Activated CD4-positive, alpha-beta memory T cell treated with anti-CD3 and anti-CD28 coated beads, Interleukin-2, amount 10 ng/mL, durations not matched to agents 7 days and 5 days (primary cell): Measurements from ENCODE around the gene PDCD5. TPM values are rescaled to one million over a fixed set of nuclear protein-coding genes. Genes with fewer than 3 reads are reported as not detected.

Source experiments
- CTCF ChIA-PET: fragments of 350-600 bp; sonication (Branson Sonifier 250); formaldehyde crosslinking; loops from one replicate; lab custom pipeline; 2021; ENCODE audit warnings: antibody characterized with exemption, inconsistent platforms; lab: Charles Lee
- POLR2A ChIA-PET: fragments of 350-600 bp; sonication (Branson Sonifier 250); formaldehyde crosslinking; loops from one replicate; lab custom pipeline; 2021; ENCODE audit warnings: antibody characterized with exemption; lab: Charles Lee
- DNase-seq: peaks from one replicate; pipeline ENCODE4 v3.0.0-alpha.2; 2020
- H3K27ac Mint-ChIP-seq: one replicate; pipeline ENCODE4 v1.8.0; 2021; ENCODE audit warnings: mild to moderate bottlenecking, mixed read lengths
- H3K27me3 Mint-ChIP-seq: one replicate; pipeline ENCODE4 v1.8.0; 2021; ENCODE audit warnings: mixed read lengths
- H3K36me3 Mint-ChIP-seq: one replicate; pipeline ENCODE4 v1.8.0; 2021; ENCODE audit warnings: low read depth, mixed read lengths
- H3K4me1 Mint-ChIP-seq: one replicate; pipeline ENCODE4 v1.8.0; 2021; ENCODE audit warnings: mixed read lengths
- H3K4me3 Mint-ChIP-seq: one replicate; pipeline ENCODE4 v1.8.0; 2021; ENCODE audit warnings: mild to moderate bottlenecking, mixed read lengths
- H3K9me3 Mint-ChIP-seq: one replicate; pipeline ENCODE4 v1.8.0; 2021; ENCODE audit warnings: mixed read lengths
- total RNA-seq, 2 experiments: library from RNA; stranded (reverse); gene quantifications; one replicate each; pipeline ENCODE4 v1.2.3, GENCODE V29; 2021

The PDCD5 gene
- total RNA-seq, 2 experiments from 2014 or later: 121 to 129 TPM

DNA sequence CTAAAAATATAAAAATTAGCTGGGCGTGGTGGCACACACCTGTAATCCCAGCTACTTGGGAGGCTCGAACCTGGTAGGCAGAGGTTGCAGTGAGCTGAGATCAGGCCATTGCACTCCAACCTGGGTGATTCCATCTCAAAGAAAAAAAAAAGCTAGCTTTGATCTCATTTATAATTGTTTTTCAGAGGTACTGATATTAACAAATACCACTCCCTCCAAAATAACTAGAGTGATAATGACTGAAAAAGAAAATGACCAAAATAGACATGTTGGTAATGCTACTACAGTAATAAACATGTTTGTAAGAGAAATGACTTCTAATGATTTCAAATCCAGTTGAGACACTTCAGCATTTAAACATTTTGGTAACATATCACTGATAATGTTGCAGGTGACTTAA lies 13.0 kb downstream of the PDCD5 start:
- ChIA-PET CTCF (no interaction called here), POLR2A (no interaction called here)
- Mint-ChIP-seq H3K27me3 (no peaks in the 10 kb centered on the region), H3K4me3 (no peak overlapping the region), H3K27ac (no peak overlapping the region), H3K9me3 (no peaks in the 10 kb centered on the region), H3K36me3 (peaks cover 63% of the 10 kb centered on the region), H3K4me1 (peaks cover 2% of the 10 kb centered on the region)
- DNase-seq: no peak

DNA sequence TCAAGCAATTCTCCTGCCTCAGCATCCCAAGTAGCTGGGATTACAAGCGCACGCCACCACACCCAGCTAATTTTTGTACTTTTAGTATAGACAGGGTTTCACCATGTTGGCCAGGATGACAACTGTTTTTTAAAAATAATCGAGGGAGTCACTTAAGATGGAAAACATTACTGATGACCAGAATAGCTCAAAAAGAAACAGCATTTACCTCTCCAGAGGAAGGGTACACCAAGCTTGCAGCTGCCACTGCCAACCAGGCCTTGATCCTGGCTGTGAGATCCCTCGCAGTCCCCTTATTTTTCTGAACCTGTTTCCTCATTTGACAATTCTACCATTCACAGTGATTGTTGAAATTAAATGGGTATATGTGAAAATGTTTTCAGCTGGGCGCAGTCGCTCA lies 14.5 kb downstream of the PDCD5 start:
- H3K36me3 Mint-ChIP-seq: peaks cover 64% of the 10 kb centered on the region
- no peak for DNase-seq
- no peak overlapping the region for H3K4me3 Mint-ChIP-seq
- H3K27ac Mint-ChIP-seq: no peak overlapping the region
- peaks cover 8% of the 10 kb centered on the region for H3K4me1 Mint-ChIP-seq
- CTCF ChIA-PET: no interaction called here
- H3K9me3 Mint-ChIP-seq: no peaks in the 10 kb centered on the region
- H3K27me3 Mint-ChIP-seq: no peaks in the 10 kb centered on the region
- POLR2A ChIA-PET: interaction anchor here (1.5 kb wide), 1 partner anchor 96 kb away, joined by 3 read pairs; no protein-coding TSS in a partner anchor

DNA sequence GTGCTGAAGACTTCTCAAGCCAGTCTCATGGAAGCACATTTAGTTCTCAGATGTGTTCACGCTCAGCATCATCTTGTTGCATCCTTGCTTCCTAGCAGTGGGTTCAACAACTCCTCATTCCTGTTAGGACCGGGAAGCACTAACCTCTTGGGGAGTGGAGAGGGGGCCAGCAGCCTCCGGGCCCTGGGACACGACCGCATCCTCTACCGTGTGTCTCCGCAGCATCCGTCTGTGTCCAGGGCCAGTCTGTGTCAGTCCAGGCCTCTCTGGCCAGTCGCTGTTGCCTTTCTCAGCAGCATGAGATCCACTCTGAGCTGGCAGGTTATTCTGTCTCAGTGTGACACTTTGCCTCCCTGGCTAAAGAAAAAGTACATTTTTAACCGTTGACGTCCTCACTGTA lies 17.0 kb downstream of the PDCD5 start:
- H3K27me3 Mint-ChIP-seq: no peaks in the 10 kb centered on the region
- H3K9me3 Mint-ChIP-seq: no peaks in the 10 kb centered on the region
- ChIA-PET POLR2A (no interaction called here), CTCF (no interaction called here)
- no peak overlapping the region for H3K27ac Mint-ChIP-seq
- H3K36me3 Mint-ChIP-seq: peaks cover 54% of the 10 kb centered on the region
- H3K4me3 Mint-ChIP-seq: no peak overlapping the region
- DNase-seq: no peak
- peaks cover 8% of the 10 kb centered on the region for H3K4me1 Mint-ChIP-seq

DNA sequence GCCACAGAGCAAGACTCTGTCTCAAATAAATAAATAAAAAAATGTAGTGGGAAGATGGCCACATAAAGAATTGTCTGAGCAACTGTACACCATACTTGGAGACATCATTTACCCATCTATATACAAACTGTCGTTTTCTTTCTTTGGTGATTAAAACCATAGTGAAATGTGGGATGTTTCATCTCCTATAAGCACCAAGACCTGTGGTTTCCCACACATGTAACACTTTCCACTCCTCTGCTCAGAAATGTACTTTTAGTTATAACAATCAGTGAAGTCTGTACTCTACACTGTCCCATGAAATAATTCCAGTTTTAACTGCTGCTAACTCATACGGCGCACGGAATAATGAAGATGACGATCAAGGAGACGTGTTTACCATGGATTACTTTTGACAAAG lies 18.3 kb downstream of the PDCD5 start:
- ChIA-PET POLR2A (interaction anchor here (1.1 kb wide), 1 partner anchor 92 kb away, joined by 3 read pairs; the partner anchor contains the start of gene NUDT19), CTCF (interaction anchor here (0.6 to 1.0 kb wide), 4 partner anchors 8 to 676 kb away, joined by 3 to 4 read pairs (median 4); no protein-coding TSS in a partner anchor)
- Mint-ChIP-seq H3K4me1 (peaks cover 8% of the 10 kb centered on the region), H3K4me3 (no peak overlapping the region), H3K36me3 (peaks cover 49% of the 10 kb centered on the region), H3K27ac (no peak overlapping the region), H3K27me3 (no peaks in the 10 kb centered on the region), H3K9me3 (no peaks in the 10 kb centered on the region)
- DNase-seq: no peak

DNA sequence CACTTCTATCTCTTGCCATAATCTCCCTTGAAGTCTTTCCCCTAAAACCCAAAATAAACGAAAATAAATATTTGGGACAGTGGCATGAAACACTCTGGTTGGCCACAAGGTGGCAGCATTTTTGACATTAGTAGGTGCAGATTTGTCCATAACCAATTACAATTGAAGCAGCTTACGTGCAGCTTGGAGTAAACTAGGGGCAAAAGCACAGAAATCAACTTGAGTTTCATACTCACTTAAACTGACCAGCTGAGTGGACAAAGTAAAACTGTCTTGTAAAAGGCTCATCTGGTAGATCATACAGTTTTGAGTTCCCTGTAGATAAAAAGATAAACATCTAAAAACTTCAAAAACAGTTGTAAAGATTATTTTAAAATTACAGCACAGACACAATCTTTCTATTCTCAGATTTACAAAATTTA lies 18.8 kb downstream of the PDCD5 start:
- Mint-ChIP-seq H3K4me1 (peaks cover 8% of the 10 kb centered on the region), H3K27ac (no peak overlapping the region), H3K36me3 (peaks cover 47% of the 10 kb centered on the region), H3K9me3 (no peaks in the 10 kb centered on the region), H3K4me3 (no peak overlapping the region), H3K27me3 (no peaks in the 10 kb centered on the region)
- ChIA-PET CTCF (interaction anchor here (0.7 to 1.0 kb wide), 7 partner anchors 13 to 676 kb away, joined by 3 to 4 read pairs (median 4); partner anchors contain the start of gene ANKRD27), POLR2A (interaction anchor here (0.9 to 1.1 kb wide), 2 partner anchors 48 to 92 kb away, joined by 3 read pairs; partner anchors contain the start of gene NUDT19)
- peak; percentile 44 for DNase-seq

DNA sequence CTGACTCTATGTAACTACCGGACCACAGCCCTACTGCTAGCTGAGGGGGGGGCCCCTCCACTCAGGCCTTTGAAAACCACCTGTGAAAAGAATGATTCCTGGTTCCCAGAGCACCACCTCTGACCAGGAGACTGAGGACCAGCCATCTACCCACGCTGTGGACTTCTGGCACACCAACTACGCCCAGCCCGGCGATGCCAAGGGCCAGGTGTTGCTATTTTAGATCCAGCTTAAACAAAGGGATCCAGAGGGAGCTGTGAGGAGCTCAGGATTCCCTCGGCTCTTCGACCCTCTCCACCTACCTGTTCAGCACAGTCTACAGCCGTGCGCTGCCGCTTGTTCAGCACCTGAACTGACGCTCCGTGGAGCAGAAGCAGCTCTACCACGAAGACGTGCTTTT lies 23.0 kb downstream of the PDCD5 start:
- ChIA-PET POLR2A (no interaction called here), CTCF (no interaction called here)
- Mint-ChIP-seq H3K4me1 (peaks cover 6% of the 10 kb centered on the region), H3K4me3 (no peak overlapping the region), H3K36me3 (peaks cover 27% of the 10 kb centered on the region), H3K9me3 (no peaks in the 10 kb centered on the region), H3K27me3 (no peaks in the 10 kb centered on the region), H3K27ac (no peak overlapping the region)
- DNase-seq: no peak

DNA sequence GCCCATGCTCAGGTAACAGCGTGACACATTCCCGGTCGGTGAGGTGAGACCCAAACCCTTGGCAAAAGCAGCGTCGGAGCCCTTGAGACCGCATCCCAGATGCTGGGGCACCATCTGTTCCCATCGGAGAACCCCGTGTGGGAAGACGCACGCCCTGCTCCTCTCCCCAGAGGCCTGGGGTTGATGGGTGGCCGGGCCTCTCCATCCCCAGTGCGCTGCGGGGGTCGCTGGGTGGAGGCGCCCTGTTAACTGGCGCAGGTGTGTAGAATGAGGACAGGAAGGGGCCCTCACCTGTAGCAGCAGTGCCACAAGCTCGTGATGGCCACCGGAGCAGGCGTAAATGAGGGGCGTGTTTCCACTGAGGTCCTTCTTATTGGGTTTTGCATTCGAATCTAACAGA lies 24.6 kb downstream of the PDCD5 start:
- no peak overlapping the region for H3K4me3 Mint-ChIP-seq
- H3K4me1 Mint-ChIP-seq: no peaks in the 10 kb centered on the region
- no peaks in the 10 kb centered on the region for H3K27me3 Mint-ChIP-seq
- H3K27ac Mint-ChIP-seq: no peak overlapping the region
- CTCF ChIA-PET: no interaction called here
- peaks cover 24% of the 10 kb centered on the region for H3K36me3 Mint-ChIP-seq
- no peaks in the 10 kb centered on the region for H3K9me3 Mint-ChIP-seq
- DNase-seq: no peak
- POLR2A ChIA-PET: no interaction called here

DNA sequence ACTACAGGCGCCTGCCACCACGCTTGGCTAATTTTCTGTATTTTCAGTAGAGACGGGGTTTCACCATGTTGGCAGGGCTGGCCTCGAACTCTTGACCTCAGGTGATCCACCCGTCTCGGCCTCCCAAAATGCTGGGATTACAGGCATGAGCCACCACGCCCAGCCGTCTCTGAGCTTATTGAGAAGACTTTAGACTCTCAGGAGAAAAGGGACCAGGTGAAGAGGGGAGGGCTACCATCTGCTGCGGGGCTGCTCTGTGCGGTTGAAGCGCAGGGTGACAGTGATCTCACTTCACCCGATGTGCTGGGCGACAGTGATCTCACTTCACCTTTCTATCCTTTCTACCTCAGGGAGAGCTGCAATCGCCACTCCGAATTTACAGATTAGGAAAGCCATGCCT lies 25.3 kb downstream of the PDCD5 start:
- Mint-ChIP-seq H3K27me3 (no peaks in the 10 kb centered on the region), H3K36me3 (peaks cover 24% of the 10 kb centered on the region), H3K9me3 (no peaks in the 10 kb centered on the region), H3K27ac (no peak overlapping the region), H3K4me3 (no peak overlapping the region), H3K4me1 (no peaks in the 10 kb centered on the region)
- DNase-seq: no peak
- POLR2A ChIA-PET: no interaction called here
- CTCF ChIA-PET: interaction anchor here (0.6 kb wide), 2 partner anchors 332 to 485 kb away, joined by 3 to 4 read pairs; no protein-coding TSS in a partner anchor

DNA sequence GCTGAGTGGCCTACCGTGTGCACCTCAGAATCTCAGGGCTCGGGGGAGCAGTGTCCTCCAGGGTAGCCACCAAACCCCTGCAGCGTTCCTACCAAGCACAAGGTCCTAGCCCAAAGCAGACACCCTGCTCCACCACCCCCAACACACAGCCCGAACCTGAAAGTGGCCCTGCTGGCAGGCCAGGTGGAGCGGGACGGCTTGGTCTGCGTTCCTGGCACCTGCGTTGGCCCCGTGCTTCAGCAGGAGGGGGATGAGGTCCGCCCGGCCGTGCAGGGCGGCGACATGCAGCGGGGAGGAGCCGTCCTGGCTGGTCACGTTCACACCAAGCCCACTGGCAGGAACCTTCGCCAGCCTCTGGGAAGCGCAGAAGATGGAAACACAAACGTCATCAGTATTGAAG lies 26.5 kb downstream of the PDCD5 start:
- no peaks in the 10 kb centered on the region for H3K27me3 Mint-ChIP-seq
- H3K4me3 Mint-ChIP-seq: no peak overlapping the region
- ChIA-PET POLR2A (no interaction called here), CTCF (interaction anchor here (0.7 kb wide), 1 partner anchor 9 kb away, joined by 4 read pairs; no protein-coding TSS in a partner anchor)
- peaks cover 21% of the 10 kb centered on the region for H3K36me3 Mint-ChIP-seq
- H3K27ac Mint-ChIP-seq: no peak overlapping the region
- no peaks in the 10 kb centered on the region for H3K4me1 Mint-ChIP-seq
- DNase-seq: no peak
- H3K9me3 Mint-ChIP-seq: no peaks in the 10 kb centered on the region

DNA sequence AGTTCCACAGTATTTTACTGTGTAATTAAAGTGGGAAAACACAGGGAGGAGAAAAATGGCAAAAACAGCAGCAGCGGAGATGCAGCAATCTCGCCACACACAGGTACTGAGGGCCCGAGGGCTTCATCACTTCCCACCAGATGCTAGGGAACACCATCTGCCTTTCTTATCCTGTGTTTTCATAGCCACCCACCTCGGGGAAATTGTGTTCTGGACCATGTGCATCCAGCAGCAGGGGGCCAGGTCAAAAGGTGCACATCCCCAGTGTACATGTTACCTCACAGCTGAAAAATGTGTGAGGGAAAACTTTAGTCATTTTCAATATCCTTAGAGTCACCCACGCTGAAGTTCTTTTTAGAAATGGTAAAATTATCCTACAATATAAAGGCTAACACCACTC lies 30.2 kb downstream of the PDCD5 start:
- POLR2A ChIA-PET: no interaction called here
- DNase-seq: no peak
- CTCF ChIA-PET: no interaction called here
- H3K27ac Mint-ChIP-seq: no peak overlapping the region
- H3K4me1 Mint-ChIP-seq: no peaks in the 10 kb centered on the region
- no peak overlapping the region for H3K4me3 Mint-ChIP-seq
- no peaks in the 10 kb centered on the region for H3K9me3 Mint-ChIP-seq
- H3K36me3 Mint-ChIP-seq: peaks cover 28% of the 10 kb centered on the region
- no peaks in the 10 kb centered on the region for H3K27me3 Mint-ChIP-seq

DNA sequence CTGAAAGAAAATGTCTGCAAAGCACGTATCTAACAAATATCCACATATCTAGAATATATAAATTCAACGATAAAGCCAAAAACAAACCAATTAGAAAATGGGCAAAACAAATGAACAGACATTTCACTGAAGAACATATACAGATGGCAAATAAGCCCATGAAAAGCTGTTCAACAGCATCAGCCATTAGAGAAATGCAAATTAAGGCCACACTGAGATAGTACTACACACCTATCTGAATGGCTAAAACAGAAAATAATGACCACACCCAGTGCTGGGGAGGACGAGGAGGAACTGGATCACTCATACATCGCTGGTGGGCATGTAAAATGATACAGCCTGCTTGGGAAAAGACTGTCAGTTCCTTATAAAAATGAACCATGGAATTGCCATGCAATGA lies 32.0 kb downstream of the PDCD5 start:
- no peaks in the 10 kb centered on the region for H3K27me3 Mint-ChIP-seq
- no peak overlapping the region for H3K27ac Mint-ChIP-seq
- POLR2A ChIA-PET: no interaction called here
- H3K36me3 Mint-ChIP-seq: peaks cover 29% of the 10 kb centered on the region
- no peak for DNase-seq
- H3K9me3 Mint-ChIP-seq: no peaks in the 10 kb centered on the region
- no peaks in the 10 kb centered on the region for H3K4me1 Mint-ChIP-seq
- CTCF ChIA-PET: interaction anchor here (1.3 kb wide), 1 partner anchor 13 kb away, joined by 4 read pairs; no protein-coding TSS in a partner anchor
- no peak overlapping the region for H3K4me3 Mint-ChIP-seq

DNA sequence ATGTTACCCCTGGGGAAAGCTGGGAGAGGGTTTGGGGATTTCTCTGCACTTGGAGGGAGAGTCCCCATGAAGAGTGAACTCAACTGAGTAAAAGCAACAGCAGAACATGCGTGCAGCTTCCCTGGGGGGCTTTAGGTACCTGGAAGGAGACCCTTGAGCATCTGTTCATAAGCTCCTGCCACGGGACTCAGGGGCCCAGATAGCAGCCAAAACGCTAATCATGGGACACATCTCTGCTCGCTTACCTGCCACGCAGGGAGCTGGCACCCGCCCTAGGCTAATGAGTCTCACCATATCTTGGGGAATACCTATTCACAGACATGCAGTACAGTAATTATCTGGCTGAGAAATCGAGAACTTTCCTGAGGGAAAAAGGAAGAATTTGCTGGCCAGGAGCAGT lies 33.9 kb downstream of the PDCD5 start:
- H3K27me3 Mint-ChIP-seq: no peaks in the 10 kb centered on the region
- H3K27ac Mint-ChIP-seq: no peak overlapping the region
- H3K36me3 Mint-ChIP-seq: peaks cover 31% of the 10 kb centered on the region
- DNase-seq: no peak
- ChIA-PET POLR2A (no interaction called here), CTCF (no interaction called here)
- no peaks in the 10 kb centered on the region for H3K4me1 Mint-ChIP-seq
- no peaks in the 10 kb centered on the region for H3K9me3 Mint-ChIP-seq
- no peak overlapping the region for H3K4me3 Mint-ChIP-seq

DNA sequence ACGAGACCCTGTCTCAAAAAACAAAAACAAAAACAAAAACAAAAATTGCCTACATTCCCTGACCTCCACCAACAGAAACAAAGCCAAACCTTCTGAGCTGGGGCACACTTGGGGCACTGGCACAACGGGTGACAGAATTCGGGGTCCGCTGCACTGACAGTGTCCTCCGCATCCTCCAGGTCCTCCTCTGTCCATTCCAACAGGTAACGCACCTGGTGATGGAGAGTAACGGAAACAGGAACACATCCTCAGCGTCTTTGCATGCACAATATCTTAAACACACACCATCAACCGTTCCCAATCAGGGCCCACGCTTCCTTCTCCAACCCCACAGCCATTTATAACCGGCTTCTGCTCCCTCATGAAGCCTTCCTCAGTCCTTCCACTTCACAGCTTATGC lies 34.6 kb downstream of the PDCD5 start:
- CTCF ChIA-PET: no interaction called here
- H3K27ac Mint-ChIP-seq: no peak overlapping the region
- H3K27me3 Mint-ChIP-seq: no peaks in the 10 kb centered on the region
- H3K4me1 Mint-ChIP-seq: no peaks in the 10 kb centered on the region
- DNase-seq: no peak
- H3K9me3 Mint-ChIP-seq: no peaks in the 10 kb centered on the region
- POLR2A ChIA-PET: no interaction called here
- H3K36me3 Mint-ChIP-seq: peaks cover 31% of the 10 kb centered on the region
- H3K4me3 Mint-ChIP-seq: no peak overlapping the region

DNA sequence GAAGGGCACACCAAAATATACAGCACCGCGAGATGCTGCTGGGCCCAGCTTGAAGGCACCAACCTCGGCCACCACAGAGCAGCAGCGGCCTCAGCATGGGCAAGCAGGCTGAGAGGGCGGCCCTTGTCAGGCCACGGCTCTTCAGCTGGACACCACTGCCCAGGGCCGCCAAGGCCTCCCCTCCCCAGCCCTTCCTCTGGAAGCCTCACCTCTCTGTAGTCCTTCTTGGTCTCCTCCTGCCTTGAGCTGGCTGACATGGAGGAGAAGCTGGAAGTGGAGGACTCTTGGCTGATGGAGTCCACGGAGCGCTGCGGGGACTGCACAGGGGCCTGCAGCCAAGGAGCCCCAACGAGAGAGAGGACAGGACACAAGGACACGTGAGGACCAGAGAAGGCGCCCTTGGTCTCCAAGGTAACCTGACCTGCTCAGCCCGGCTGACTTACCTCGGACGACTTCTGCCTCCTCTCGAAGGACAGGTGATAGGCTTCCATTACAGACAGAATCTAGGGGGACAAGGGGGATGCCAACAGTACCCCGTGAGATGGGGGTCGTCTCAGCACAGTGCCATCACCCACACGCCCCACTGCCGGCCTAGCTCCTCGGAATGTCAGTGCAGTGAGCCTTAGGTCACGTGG lies 38.2 kb downstream of the PDCD5 start:
- ChIA-PET CTCF (no interaction called here), POLR2A (no interaction called here)
- no peak overlapping the region for H3K27ac Mint-ChIP-seq
- DNase-seq: no peak
- H3K27me3 Mint-ChIP-seq: no peaks in the 10 kb centered on the region
- no peaks in the 10 kb centered on the region for H3K9me3 Mint-ChIP-seq
- H3K36me3 Mint-ChIP-seq: peaks cover 33% of the 10 kb centered on the region
- H3K4me3 Mint-ChIP-seq: no peak overlapping the region
- no peaks in the 10 kb centered on the region for H3K4me1 Mint-ChIP-seq
